ENCODE results near the gene PCDHGB4. TPM values are rescaled to one million over a fixed set of nuclear protein-coding genes. Genes with fewer than 3 reads are reported as not detected.

PCDHGB4 gene
- total and polyA plus RNA-seq, 2 of the 8 experiments (the other 6 are each of a cell fraction or from before 2014, with no cell fraction given) = 8.0 to 9.1 TPM

- H3K14ac ChIP-seq (ENCODE audit: insufficient read length) = no peak overlapping the region
- no peaks in the 10 kb centered on the region for H3K4me1 ChIP-seq (replicated peaks in 1 of 4; ENCODE audit: control insufficient read depth in 3 of 4, insufficient read depth in 4 of 4, low read length in 3 of 4)
- H2BK5ac ChIP-seq (ENCODE audit: low read depth, low read length) = no peak overlapping the region
- no peak overlapping the region for H3K23ac ChIP-seq (ENCODE audit: insufficient read length)
- no peak overlapping the region for H4K5ac ChIP-seq (ENCODE audit: insufficient read length, low read depth, low read length)
- H3K79me1 ChIP-seq (ENCODE audit: low read depth, low read length) = no peaks in the 10 kb centered on the region
- no peak overlapping the region for H4K91ac ChIP-seq (replicated peaks; ENCODE audit: insufficient read length, low read length)
- 85% methylated on average over 1 of the region's 1 CpG; no CpG with 5 or more reads in 1 of the 2 experiments for WGBS, 2 experiments (ENCODE audit: extremely low coverage in 1 of 2, insufficient coverage in 1 of 2, insufficient read length in 1 of 2, insufficient replicate concordance in 2 of 2, low coverage in 1 of 2, low lambda C conversion rate in 2 of 2, missing lambda C conversion rate in 1 of 2)
- H3K36me3 ChIP-seq (ENCODE audit: control insufficient read depth in 2 of 4, insufficient read depth in 4 of 4, low read length in 3 of 4) = no peaks in the 10 kb centered on the region
- no peak overlapping the region for H2BK12ac ChIP-seq (ENCODE audit: low read depth, low read length)
- H3K4me3 ChIP-seq (ENCODE audit: extremely low read depth in 1 of 4, insufficient read depth in 2 of 4, low read depth in 3 of 4, low read length in 4 of 4) = no peak overlapping the region
- H3K4me2 ChIP-seq (ENCODE audit: insufficient read depth in 1 of 2, low read depth in 2 of 2, low read length in 2 of 2) = no peak overlapping the region
- H3K79me2 ChIP-seq (ENCODE audit: control insufficient read depth in 1 of 2, insufficient read depth in 2 of 2, low read length in 2 of 2) = no peaks in the 10 kb centered on the region
- FAIRE-seq = no peak
- H3K9ac ChIP-seq (replicated peaks in 1 of 4; ENCODE audit: extremely low read depth in 1 of 4, low read depth in 3 of 4, low read length in 3 of 4) = no peak overlapping the region
- H4K8ac ChIP-seq (ENCODE audit: extremely low read depth, insufficient read depth, low read length) = no peak overlapping the region
- H2BK20ac ChIP-seq (ENCODE audit: low read length) = no peak overlapping the region
- no peaks in the 10 kb centered on the region for H3K27me3 ChIP-seq (replicated peaks in 1 of 4; ENCODE audit: control insufficient read depth in 3 of 4, extremely low read depth in 1 of 4, insufficient read depth in 3 of 4, low read length in 3 of 4)
- H3K27ac ChIP-seq (ENCODE audit: low read depth, low read length) = no peak overlapping the region
- H2BK15ac ChIP-seq (ENCODE audit: low read length) = no peak overlapping the region
- DNase-seq (ENCODE audit: low read depth in 1 of 2, low spot score in 2 of 2) = no peak
- no peak for TF ChIP-seq FOSL1 (IDR thresholded peaks at IDR 0.05; ENCODE audit: insufficient read depth, low read depth, low read length)
- TF ChIP-seq RXRA (IDR thresholded peaks at IDR 0.05; ENCODE audit: insufficient read depth, low read depth, low read length) = no peak
- no peak for TF ChIP-seq EP300 (IDR thresholded peaks at IDR 0.05; ENCODE audit: borderline replicate concordance in 1 of 2, low read depth in 2 of 2, low read length in 2 of 2)
- TF ChIP-seq SP4 (IDR thresholded peaks at IDR 0.05; ENCODE audit: low read length) = no peak
- TF ChIP-seq SUZ12 (IDR thresholded peaks at IDR 0.05; ENCODE audit: low read length) = no peak
- no peak for TF ChIP-seq POLR2AphosphoS5 (IDR thresholded peaks at IDR 0.05; ENCODE audit: low read depth, low read length)
- TF ChIP-seq ATF2 (IDR thresholded peaks at IDR 0.05; ENCODE audit: low read length) = no peak
- no peak for TF ChIP-seq YY1 (IDR thresholded peaks at IDR 0.05; ENCODE audit: low read depth, low read length)
- ChIA-PET POLR2A (ENCODE audit: partially characterized antibody) (no interaction called here), CTCF (ENCODE audit: partially characterized antibody) (interaction anchor here (0.8 to 4.8 kb wide), 26 partner anchors 8 to 224 kb away, joined by 3 to 21 read pairs (median 4); partner anchors contain the start of genes PCDHB14, PCDHB15, PCDHB4 and PCDHGA1)
- H3K23me2 ChIP-seq (ENCODE audit: low read depth, low read length) = no peaks in the 10 kb centered on the region
- peaks cover 33 to 46% of the 10 kb centered on the region in 2 experiments; a peak in 3 of 4 replicates for H3K9me3 ChIP-seq (ENCODE audit: insufficient read depth in 2 of 2, low read depth in 1 of 2, low read length in 1 of 2)
- no peak overlapping the region for H3K18ac ChIP-seq (ENCODE audit: extremely low read depth, low read length)
- no peak overlapping the region for H2BK120ac ChIP-seq (replicated peaks; ENCODE audit: low read depth, low read length)
- no peak overlapping the region for H3K4ac ChIP-seq (replicated peaks; ENCODE audit: insufficient read length, low read depth, low read length)
- no peak overlapping the region for H3K56ac ChIP-seq (replicated peaks; ENCODE audit: insufficient read length, low read depth, low read length)
- no peak overlapping the region for H2AK5ac ChIP-seq (ENCODE audit: low read depth, low read length)
- H4K20me1 ChIP-seq (replicated peaks in 1 of 2; ENCODE audit: control insufficient read depth in 1 of 2, insufficient read depth in 2 of 2, low read length in 2 of 2) = no peaks in the 10 kb centered on the region
- no peak overlapping the region for H2AFZ ChIP-seq (ENCODE audit: low read length)
Observed at GRCh38 chr5:141342773-141343172, 44.7 kb upstream of the PCDHGB4 start.

Measured in H1 (cell line).